ENCODE data around the gene NLGN1. TPM values are rescaled to one million over a fixed set of nuclear protein-coding genes. Genes with fewer than 3 reads are reported as not detected.

The NLGN1 gene
- total and polyA plus RNA-seq, 12 donors = 0.13 to 3.7 (median 0.84) TPM

DNA sequence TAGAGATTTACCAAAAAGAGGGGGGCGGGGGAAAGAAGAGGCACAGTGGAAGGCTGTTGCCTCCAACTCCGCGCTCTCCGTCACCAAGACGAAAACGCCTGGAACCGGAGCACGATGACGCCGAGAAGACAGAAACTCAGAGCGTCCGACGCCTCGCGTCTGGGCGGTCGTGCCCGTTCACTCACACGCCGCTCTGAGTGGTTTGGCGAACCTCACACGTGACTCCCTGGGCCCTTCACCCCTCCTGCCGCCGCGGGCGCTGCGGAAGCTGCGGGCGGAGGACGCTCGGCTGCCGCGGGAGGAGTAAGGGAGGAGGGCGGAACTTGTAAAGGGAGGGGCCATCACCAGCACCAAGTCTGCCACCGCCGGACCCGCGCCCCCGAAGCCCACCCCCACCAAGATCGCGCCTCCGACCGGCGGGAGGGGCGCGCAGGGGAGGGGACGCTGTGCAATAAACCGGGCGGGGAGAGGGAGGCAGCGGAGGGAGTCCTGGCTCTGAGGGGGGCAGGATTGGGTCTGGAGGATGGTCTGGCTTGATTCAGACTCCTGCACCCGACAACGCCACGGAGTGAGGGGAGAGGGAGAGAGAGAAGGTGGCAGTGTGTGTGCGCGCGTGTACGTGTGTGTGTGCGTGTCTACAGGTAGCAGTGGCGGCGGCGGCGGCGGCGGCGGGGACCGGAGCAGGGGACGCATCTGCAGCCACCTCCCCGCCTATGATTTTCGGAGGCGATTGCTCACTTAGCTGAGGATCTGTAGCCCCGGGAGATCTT is 1.9 kb upstream of the NLGN1 start:
- intact Hi-C loops (cut with DNase I) = no loop called here
- H3K27ac ChIP-seq = peak overlapping the region in 2 of 5 donors; percentile 66 to 73

GRCh38 chr3:173396191-173397041 is 1.1 kb upstream of the NLGN1 start:
- WGBS, 4 donors = 3 to 4% (median 4%) methylated on average over 28 to 29 of the region's 29 CpGs
- H3K36me3 ChIP-seq (replicated peaks in 1 of 2) = no peaks in the 10 kb centered on the region
- peak overlapping the region in 2 of 4 donors; percentile 49 to 59 for H3K4me3 ChIP-seq
- intact Hi-C loops (cut with DNase I) = no loop called here
- no peak for TF ChIP-seq POLR2A (IDR thresholded peaks at IDR 0.05)
- no peaks in the 10 kb centered on the region for H3K9me3 ChIP-seq (replicated peaks in 1 of 3)
- H3K4me1 ChIP-seq (replicated peaks in 1 of 2) = peaks cover 17 to 18% of the 10 kb centered on the region in 2 donors
- peak overlapping the region in 1 of 5 donors; percentile 73 for H3K27ac ChIP-seq
- no peaks in the 10 kb centered on the region for H3K27me3 ChIP-seq
- DNase-seq = no peak

More for the DNA sequence above, 1.9 kb upstream of the NLGN1 start:
- Histone ChIP-seq H3K27me3 (no peaks in the 10 kb centered on the region), H3K4me1 (replicated peaks in 1 of 2) (peaks cover 17 to 18% of the 10 kb centered on the region in 2 donors), H3K36me3 (replicated peaks in 1 of 2) (no peaks in the 10 kb centered on the region), H3K4me3 (peak overlapping the region in 2 of 4 donors; percentile 49 to 59), H3K9me3 (replicated peaks in 1 of 3) (no peaks in the 10 kb centered on the region)
- whole genome bisulfite sequencing, 4 donors = 0 to 2% (median 1%) methylated on average over 39 to 70 of the region's 71 CpGs
- TF ChIP-seq CTCF (IDR thresholded peaks at IDR 0.05) = no peak
- peak in 1 of 2 donors; percentile 46 for TF ChIP-seq POLR2A (IDR thresholded peaks at IDR 0.05)
- peak; percentile 55 to 91 (median 71) for DNase-seq

DNA sequence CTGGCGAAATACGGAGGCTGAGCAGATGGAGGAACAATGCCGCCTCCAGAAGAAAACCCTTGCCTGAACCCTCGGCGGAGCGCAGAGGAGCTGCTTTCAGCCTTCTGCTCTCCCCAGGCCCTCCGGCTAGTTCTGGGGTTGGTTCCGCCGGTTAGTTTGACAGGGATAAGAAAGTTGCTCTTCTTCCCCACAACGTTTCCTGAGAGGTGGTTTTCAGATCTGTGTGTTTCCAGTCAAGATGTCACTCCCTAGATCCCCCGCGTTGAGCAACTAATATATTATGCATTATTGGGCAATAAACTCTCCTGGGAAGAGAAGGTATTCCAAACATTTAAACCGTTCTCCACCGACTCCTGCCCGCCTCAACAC is 551 bp downstream of the NLGN1 start:
- Histone ChIP-seq H3K9me3 (replicated peaks in 1 of 3) (no peaks in the 10 kb centered on the region), H3K36me3 (replicated peaks in 1 of 2) (no peaks in the 10 kb centered on the region), H3K27ac (peak overlapping the region in 3 of 5 donors; percentile 30 to 73 (median 50)), H3K4me1 (replicated peaks in 1 of 2) (peaks cover 17 to 18% of the 10 kb centered on the region in 2 donors), H3K27me3 (no peaks in the 10 kb centered on the region), H3K4me3 (peak overlapping the region in 1 of 4 donors; percentile 49)
- no peak for DNase-seq
- TF ChIP-seq POLR2A (IDR thresholded peaks at IDR 0.05) (no peak), CTCF (IDR thresholded peaks at IDR 0.05) (no peak)
- intact Hi-C loops (cut with DNase I) = no loop called here
- 6 to 9% (median 8%) methylated on average over 15 of the region's 15 CpGs for WGBS, 4 donors

DNA sequence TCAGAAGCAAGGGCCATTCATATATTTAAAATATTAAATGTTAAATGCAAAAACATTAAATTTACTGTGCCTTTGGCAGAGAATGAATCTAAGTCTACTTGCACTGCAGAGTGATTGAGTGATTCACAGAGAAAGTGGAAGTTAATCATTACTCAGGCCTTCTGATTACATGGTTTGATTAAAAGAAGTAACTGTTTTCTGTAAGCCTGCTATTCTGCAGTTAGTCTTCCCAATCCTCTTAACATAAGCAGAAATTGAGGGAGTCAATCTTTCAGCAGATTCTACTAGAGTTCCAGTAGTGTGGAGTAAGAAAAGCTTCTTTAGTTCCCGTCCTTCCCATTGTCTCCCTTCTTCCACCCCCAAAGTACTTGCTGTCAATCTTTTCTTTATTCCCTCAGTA is 1.5 kb downstream of the NLGN1 start:
- no peak for TF ChIP-seq POLR2A (IDR thresholded peaks at IDR 0.05)
- no peak for TF ChIP-seq CTCF (IDR thresholded peaks at IDR 0.05)
- no peak for DNase-seq
- Histone ChIP-seq H3K36me3 (replicated peaks in 1 of 2) (no peaks in the 10 kb centered on the region), H3K4me3 (no peak overlapping the region), H3K27ac (no peak overlapping the region), H3K4me1 (replicated peaks in 1 of 2) (peaks cover 17 to 18% of the 10 kb centered on the region in 2 donors), H3K27me3 (no peaks in the 10 kb centered on the region), H3K9me3 (replicated peaks in 1 of 3) (no peaks in the 10 kb centered on the region)
- intact Hi-C loops (cut with DNase I) = no loop called here
- 68 to 91% (median 84%) methylated on average over 1 of the region's 1 CpG for WGBS, 4 donors
